HG03378 (cell line): ENCODE measurements around the gene CD96.
"Not testable (repeated sequence)": the region's sequence is repeated elsewhere in the genome, so short reads cannot be mapped to it uniquely, and the experiment has no call there.

ENCODE experiments used
- ATAC-seq: cut with Tn5 transposase; IDR thresholded peaks from one replicate; pipeline ENCODE4 v1.9.1; 2021; ENCODE audit warnings: mild to moderate bottlenecking, moderate library complexity; ENCODE audit not compliant: unreplicated experiment

CD96 gene

GRCh38 chr3:111548756-111549155 is 6.8 kb downstream of the CD96 start:
- no peak for ATAC-seq

DNA sequence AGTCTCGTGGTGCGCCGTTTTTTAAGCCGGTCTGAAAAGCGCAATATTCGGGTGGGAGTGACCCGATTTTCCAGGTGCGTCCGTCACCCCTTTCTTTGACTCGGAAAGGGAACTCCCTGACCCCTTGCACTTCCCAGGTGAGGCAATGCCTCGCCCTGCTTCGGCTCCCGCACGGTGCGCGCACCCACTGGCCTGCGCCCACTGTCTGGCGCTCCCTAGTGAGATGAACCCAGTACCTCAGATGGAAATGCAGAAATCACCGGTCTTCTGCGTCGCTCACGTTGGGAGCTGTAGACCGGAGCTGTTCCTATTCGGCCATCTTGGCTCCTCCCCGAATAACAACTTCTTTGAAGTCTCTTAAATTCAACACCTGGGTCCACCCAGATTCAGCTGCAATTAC is 19.9 kb downstream of the CD96 start:
- ATAC-seq = not testable (repeated sequence)

- no peak for ATAC-seq
Observed at GRCh38 chr3:111566844-111567243, 24.8 kb downstream of the CD96 start.

GRCh38 chr3:111568355-111568754 is 26.4 kb downstream of the CD96 start:
- no peak for ATAC-seq

DNA sequence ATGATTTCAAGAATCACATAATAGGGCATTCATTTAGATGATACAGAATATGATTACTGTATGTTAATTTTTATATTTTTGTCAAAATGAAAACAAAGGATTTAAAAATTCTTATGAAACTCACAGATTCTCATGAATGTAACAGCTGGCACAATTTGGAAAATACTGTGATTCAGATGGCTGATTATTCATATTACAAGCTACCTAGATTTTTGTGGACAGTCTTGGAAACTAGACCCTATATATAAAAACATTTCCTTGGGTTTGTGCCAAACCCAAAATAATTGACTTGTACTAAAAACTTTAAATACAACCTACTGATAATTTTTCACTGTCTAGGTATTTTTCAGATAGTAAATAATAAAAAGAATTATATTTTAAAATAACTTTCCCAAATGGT is 26.9 kb downstream of the CD96 start:
- no peak for ATAC-seq

- no peak for ATAC-seq
Observed at GRCh38 chr3:111570404-111571030, 28.5 kb downstream of the CD96 start.

DNA sequence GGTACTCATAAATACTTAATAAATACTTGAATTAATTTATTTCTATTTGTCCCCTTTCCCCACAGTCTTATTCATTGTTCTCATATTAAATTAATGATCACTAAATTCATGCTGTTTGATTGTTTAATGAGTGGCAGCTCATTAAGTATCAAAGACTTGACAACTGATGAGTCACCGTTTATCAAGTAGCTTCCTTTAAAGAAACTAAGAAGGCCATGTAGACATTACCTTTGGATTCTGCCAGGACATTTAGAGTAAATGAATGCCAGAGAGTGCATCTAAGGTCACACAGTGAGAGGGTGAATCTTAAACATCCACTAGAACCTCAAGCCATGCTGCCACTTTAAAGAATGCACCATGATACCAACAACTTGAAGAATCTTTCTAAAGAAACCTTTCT is 29.3 kb downstream of the CD96 start:
- ATAC-seq = no peak

DNA sequence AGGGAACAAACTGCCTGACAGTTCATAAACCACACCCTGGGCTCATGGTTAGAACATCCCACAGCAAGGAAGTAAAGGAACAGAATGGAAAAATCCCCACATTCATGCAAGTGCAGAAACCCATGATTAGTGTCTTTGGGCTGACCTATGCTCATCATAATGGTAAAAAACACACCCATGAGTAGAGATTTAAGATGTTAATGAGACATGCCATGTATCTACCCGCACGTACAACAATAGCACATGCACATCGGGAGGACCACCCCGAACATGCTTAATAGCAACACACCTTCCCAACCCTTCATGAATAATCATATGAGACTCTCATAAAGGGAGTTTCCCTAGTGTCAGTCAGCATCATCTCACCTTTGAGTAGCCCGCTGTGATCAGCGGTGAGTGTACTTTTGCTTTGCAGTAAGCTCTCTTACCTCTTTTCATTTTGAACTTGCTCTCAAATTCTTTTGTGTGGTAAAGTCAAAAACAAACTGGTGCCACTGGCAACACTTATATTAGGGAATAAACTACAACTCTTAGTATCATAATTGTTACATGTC is 30.0 kb downstream of the CD96 start:
- no peak for ATAC-seq

GRCh38 chr3:111577113-111577512 is 35.1 kb downstream of the CD96 start:
- no peak for ATAC-seq

DNA sequence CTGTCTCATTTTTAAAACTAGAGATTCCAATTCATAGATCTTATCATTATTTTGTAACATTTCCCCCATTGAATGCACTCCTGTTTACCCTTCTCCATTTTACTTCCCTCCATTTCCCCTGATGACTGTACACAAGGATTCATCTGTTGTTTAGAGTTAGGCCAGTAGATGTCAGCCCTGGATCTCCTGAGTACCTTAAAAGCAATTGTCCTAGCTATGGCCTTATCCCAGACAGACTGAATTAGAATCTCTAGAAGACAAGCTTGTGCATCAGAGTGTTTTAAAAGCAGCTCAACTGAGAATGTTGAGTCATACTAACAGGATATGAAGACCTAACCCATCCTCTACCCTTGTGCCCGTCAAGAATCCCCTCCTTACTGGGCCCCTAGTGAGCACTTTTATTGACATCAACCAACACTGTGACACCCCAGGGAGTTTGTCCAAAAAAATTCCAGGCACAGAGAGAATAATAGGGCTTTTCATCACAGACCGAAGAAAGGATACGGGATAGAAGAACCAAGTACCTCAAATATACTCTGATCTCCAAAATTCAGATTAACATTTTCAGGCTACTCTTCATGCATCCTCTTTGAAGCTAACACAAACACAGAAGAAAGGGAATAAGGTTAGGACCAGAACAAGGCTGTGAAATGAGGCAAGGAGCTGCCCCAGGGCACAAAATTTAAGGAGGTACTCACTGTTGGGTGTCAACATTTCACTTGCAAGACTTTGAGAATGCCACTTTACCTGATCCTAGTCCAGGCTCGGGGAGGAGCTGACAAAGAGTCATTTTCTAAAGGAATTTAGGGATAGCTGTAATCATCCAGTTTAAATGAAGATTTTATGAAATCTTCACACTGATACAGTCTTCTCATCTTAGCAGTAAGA is 36.0 kb downstream of the CD96 start:
- ATAC-seq = peak; percentile 97

DNA sequence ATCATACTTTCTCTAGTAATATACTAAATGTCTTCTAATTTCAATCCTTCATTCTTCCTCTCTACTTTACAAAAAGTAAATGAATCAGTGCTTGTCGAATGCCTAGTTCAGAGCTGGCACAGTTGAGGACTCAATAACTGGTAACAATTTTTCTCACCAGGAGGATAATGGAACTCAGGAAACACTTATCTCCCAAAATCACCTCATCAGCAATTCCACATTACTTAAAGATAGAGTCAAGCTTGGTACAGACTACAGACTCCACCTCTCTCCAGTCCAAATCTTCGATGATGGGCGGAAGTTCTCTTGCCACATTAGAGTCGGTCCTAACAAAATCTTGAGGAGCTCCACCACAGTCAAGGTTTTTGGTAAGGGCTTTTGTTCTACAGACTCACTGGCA is 36.9 kb downstream of the CD96 start:
- no peak for ATAC-seq

- no peak for ATAC-seq
Observed at GRCh38 chr3:111579495-111579894, 37.5 kb downstream of the CD96 start.

DNA sequence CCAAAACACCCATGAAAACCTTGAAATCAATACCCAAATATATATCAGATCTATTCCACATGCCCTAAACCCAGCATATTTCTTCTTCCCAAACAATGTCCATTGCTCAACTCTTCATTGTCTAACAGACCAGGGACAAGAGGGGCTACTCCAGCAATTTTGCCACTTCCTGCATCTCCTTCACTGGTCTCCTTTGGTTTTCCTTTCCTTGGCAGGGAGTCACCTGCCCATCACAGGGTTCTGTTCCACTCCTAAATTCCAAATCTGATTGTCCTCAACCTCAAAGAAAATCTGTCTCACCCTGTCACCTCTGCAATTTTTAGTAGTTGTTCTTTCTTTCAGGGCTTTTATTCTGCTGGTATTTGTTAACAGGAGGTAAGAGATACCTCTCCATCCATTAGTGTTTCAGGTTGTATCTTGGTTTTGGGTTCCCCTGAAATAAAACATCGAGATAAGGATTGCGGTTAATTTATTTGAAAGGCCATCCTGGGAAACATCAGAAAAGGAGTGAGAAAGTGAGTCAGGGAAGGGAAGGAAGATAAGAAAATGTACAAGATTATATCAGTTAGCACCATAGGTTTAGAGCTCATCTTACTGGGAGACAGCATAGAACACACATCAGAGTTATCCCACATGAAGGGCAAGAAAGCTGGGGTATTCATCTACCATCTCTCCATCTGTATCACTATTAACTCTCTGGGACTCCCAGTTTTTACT is 39.6 kb downstream of the CD96 start:
- no peak for ATAC-seq

GRCh38 chr3:111582120-111582474 is 40.1 kb downstream of the CD96 start:
- no peak for ATAC-seq

GRCh38 chr3:111584744-111585143 is 42.7 kb downstream of the CD96 start:
- no peak for ATAC-seq

- no peak for ATAC-seq
Observed at GRCh38 chr3:111585217-111585616, 43.2 kb downstream of the CD96 start.

- no peak for ATAC-seq
Observed at GRCh38 chr3:111588527-111588926, 46.5 kb downstream of the CD96 start.

DNA sequence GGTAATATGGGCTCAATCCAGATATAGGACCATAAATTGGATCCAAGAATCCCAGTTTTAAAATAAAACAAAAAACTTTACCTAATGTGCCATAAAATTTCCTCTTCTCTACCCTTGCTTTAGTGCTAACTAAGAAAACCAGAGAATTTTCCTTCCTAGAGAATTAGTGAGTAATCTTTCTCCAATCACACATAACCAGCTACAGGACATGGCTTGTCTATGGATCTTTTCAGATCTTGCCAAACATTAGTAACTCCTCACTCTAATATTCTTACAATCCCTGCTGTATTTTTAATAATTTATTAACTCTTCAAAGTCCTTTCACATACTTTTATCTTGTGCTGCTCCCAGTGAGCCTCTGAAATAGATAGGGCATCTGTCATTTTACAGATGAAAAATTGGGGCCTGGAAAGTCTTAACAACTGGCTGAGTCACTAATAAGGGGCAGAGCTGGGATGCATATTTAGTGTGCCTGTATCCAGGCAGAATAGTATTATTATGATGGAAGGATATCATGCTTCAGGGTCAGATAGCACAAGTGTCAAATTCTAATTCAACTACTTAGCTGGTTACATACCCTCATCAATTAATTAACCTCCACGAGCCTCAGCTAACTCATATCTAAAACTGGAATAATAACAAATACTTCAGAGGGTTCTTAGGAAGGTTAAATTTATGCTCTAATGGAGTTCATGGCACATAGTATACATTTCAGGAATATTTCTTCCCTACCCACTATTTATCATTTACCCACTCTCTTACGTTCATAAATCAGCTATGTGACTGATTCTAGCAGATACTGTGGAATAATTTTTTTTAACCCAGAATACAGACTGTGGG is 47.5 kb downstream of the CD96 start:
- no peak for ATAC-seq

DNA sequence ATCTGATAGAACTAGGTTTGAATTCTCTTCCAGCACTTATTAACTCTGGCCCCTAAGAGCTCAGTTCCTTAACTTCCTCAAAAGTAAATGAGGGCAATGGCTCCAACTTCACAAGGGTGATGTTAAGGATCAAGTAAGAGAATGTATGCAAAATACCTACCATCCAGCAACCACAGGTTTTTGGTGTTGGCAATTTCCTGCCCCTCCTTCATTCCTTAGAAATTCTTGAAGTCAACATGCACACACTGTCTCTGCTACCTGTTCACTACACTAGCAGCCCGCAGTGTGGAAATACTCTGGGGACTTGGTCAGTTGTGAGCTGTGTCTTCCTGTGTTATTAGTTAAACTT is 48.1 kb downstream of the CD96 start:
- no peak for ATAC-seq

DNA sequence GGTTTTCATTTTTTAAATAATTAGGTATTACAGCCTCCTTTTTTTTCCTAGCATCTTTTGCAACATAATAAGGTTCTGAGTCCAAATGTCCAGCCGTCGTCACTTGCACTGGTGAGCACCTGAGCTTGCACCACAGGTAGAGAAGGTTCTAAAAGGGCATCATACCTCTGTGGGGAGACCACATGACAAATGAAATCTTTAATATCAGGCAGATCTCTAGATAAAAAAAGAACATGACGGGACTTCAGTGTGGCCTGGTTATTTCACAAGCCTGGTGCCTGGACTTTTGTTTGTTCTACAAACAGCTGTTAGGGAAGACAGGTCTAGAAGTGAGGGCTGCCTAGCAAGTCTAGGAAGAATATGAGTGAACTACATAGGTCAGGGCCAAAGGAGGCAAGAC is 49.6 kb downstream of the CD96 start:
- ATAC-seq = no peak

DNA sequence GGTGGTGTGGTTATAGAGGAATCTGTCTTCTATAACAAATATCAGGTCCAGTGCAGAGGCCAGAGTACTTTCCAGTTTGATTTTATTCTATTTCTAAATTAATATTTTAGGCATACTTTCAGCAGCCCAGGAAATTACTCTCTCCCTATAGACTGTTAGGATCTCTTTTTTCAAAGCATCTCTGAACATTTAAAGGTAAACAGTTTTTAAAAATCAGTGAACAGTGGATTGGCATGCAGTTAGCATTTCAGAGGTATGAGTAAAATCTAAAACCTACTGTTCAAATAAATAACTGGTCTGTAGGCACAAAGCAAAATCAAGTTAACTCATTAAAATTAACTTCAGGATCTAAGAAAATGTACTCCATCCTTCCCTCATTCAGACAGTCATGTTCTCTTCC is 50.1 kb downstream of the CD96 start:
- no peak for ATAC-seq
